Keratinocyte (primary cell): ENCODE data around the gene MTNR1B. TPM values are rescaled to one million over a fixed set of nuclear protein-coding genes. Genes with fewer than 3 reads are reported as not detected.

Experiments
- DNase-seq: peaks from one replicate; pipeline ENCODE4 v3.0.0-alpha.2; 2011; ENCODE audit warnings: low read depth, missing footprints, low spot score
- FAIRE-seq: peaks from 2 replicates; lab custom pipeline; 2011; peaks lifted over from hg19 to GRCh38; lab: Jason Lieb, UNC
- H2AFZ ChIP-seq: 2 replicates; pipeline ENCODE4 v1.6.0; 2012; ENCODE audit warnings: low read length, control low read depth, inconsistent platforms; ENCODE audit not compliant: control insufficient read depth
- H3K27ac ChIP-seq: 2 replicates; pipeline ENCODE4 v1.5.1; 2011; ENCODE audit warnings: low read length; ENCODE audit not compliant: control insufficient read depth, insufficient read depth
- H3K27me3 ChIP-seq: 3 replicates; pipeline ENCODE4 v1.6.0; 2011; ENCODE audit warnings: low read length; ENCODE audit not compliant: control insufficient read depth, insufficient read depth; ENCODE audit errors: extremely low read depth
- H3K36me3 ChIP-seq, 2 experiments: 2 replicates in 1 of 2; 3 replicates in 1 of 2; pipeline ENCODE4 v1.5.1; 2011; ENCODE audit warnings: low read length in 2 of 2, mild to moderate bottlenecking in 1 of 2; ENCODE audit not compliant: control insufficient read depth in 2 of 2, insufficient read depth in 2 of 2; ENCODE audit errors: extremely low read depth in 1 of 2
- H3K4me1 ChIP-seq: 3 replicates; pipeline ENCODE4 v1.5.1; 2011; ENCODE audit warnings: low read length; ENCODE audit not compliant: control insufficient read depth, insufficient read depth; ENCODE audit errors: extremely low read depth
- H3K4me2 ChIP-seq: 3 replicates; pipeline ENCODE4 v1.6.0; 2011; ENCODE audit warnings: low read depth, low read length; ENCODE audit not compliant: control insufficient read depth, insufficient read depth; ENCODE audit errors: extremely low read depth
- H3K4me3 ChIP-seq, 3 experiments: fragments of 200-600 bp in 1 of 3; sonication (generic) in 1 of 3; 2 replicates in 2 of 3; 3 replicates in 1 of 3; pipeline ENCODE4 v1.5.1; 2011 to 2016; ENCODE audit warnings: low read length in 3 of 3, mild to moderate bottlenecking in 3 of 3, control low read depth in 2 of 3, inconsistent platforms in 1 of 3, low read depth in 1 of 3, mixed read lengths in 1 of 3, mixed run types in 1 of 3, moderate library complexity in 1 of 3; ENCODE audit not compliant: control insufficient read depth in 2 of 3, insufficient read depth in 2 of 3; ENCODE audit errors: extremely low read depth in 1 of 3
- H3K79me2 ChIP-seq: 2 replicates; pipeline ENCODE4 v1.6.0; 2012; ENCODE audit warnings: low read length; ENCODE audit not compliant: control insufficient read depth, insufficient read depth
- H3K9ac ChIP-seq: 3 replicates; pipeline ENCODE4 v1.6.0; 2011; ENCODE audit warnings: low read length; ENCODE audit not compliant: control insufficient read depth, insufficient read depth; ENCODE audit errors: extremely low read depth
- H3K9me1 ChIP-seq: 3 replicates; pipeline ENCODE4 v1.6.0; 2011; ENCODE audit warnings: low read length; ENCODE audit not compliant: control insufficient read depth, insufficient read depth; ENCODE audit errors: extremely low read depth
- H3K9me3 ChIP-seq: 2 replicates; pipeline ENCODE4 v1.5.1; 2012; ENCODE audit warnings: low read depth, low read length; ENCODE audit not compliant: control insufficient read depth
- H4K20me1 ChIP-seq: 3 replicates; pipeline ENCODE4 v1.6.0; 2011; ENCODE audit warnings: low read length; ENCODE audit not compliant: control insufficient read depth, insufficient read depth; ENCODE audit errors: extremely low read depth
- EZH2 ChIP-seq: IDR thresholded peaks from one replicate; pipeline ENCODE4 v1.6.1; 2012; ENCODE audit warnings: inconsistent platforms, mild to moderate bottlenecking, low read length, moderate library complexity
- dilution Hi-C: fragments of 300-500 bp; cut with MboI; formaldehyde crosslinking; loops from one replicate; pipeline ENCODE4 v1.7.0; 2020; ENCODE audit warnings: low sequenced_read_pairs; ENCODE audit not compliant: extremely low pct_ligation_motif_present
- polyA minus RNA-seq, 3 experiments: library from RNA; depleted of rRNA, polyadenylated mRNA; stranded (reverse); fragments of >200 nt; gene quantifications; 1 replicate in 1 of 3; 2 replicates in 1 of 3; 3 replicates in 1 of 3; pipeline ENCODE4 v1.2.3, GENCODE V29; 2011
- polyA plus RNA-seq, 5 experiments: library from polyadenylated mRNA; depleted of rRNA in 3 of 5; stranded (reverse) in 3 of 5; stranded (forward) in 1 of 5; unstranded in 1 of 5; fragments of >200 nt; gene quantifications; 1 replicate in 1 of 5; 2 replicates in 3 of 5; 3 replicates in 1 of 5; pipeline versions ENCODE4 v1.2.1 to v1.2.3, GENCODE V29; 2011 to 2012; ENCODE audit warnings: missing spikeins in 2 of 5, low read depth in 1 of 5, low replicate concordance in 1 of 5
- TF ChIP-seq, protein P1 (sequence below), 3 experiments: IDR thresholded peaks in 1 of 3; conservative IDR thresholded peaks in 1 of 3; optimal IDR thresholded peaks in 1 of 3; 2 replicates in 2 of 3; 3 replicates in 1 of 3; pipeline versions ENCODE3 to v1.5.1; 2011; ENCODE audit warnings: low read length in 3 of 3, mild to moderate bottlenecking in 3 of 3, moderate library complexity in 2 of 3, control low read depth in 1 of 3, inconsistent platforms in 1 of 3; ENCODE audit not compliant: insufficient read depth in 2 of 3; ENCODE audit errors: extremely low read depth in 1 of 3

The MTNR1B gene
- polyA plus RNA-seq: not detected in 3 replicates
- not detected for polyA plus RNA-seq (2011; ENCODE audit: low read depth)
- not detected in 2 replicates for polyA plus RNA-seq (2011; cell fraction: cytosol; rRNA removed)
- not detected in 2 replicates for polyA plus RNA-seq (2011; cell fraction: nucleus; rRNA removed)
- polyA plus RNA-seq (2012; ENCODE audit: low replicate concordance): not detected in 2 replicates
- not detected in 3 replicates for polyA minus RNA-seq
- not detected for polyA minus RNA-seq (2011; cell fraction: cytosol; rRNA and poly(A)+ RNA removed)
- polyA minus RNA-seq (2011; cell fraction: nucleus; rRNA and poly(A)+ RNA removed): not detected in 2 replicates

DNA sequence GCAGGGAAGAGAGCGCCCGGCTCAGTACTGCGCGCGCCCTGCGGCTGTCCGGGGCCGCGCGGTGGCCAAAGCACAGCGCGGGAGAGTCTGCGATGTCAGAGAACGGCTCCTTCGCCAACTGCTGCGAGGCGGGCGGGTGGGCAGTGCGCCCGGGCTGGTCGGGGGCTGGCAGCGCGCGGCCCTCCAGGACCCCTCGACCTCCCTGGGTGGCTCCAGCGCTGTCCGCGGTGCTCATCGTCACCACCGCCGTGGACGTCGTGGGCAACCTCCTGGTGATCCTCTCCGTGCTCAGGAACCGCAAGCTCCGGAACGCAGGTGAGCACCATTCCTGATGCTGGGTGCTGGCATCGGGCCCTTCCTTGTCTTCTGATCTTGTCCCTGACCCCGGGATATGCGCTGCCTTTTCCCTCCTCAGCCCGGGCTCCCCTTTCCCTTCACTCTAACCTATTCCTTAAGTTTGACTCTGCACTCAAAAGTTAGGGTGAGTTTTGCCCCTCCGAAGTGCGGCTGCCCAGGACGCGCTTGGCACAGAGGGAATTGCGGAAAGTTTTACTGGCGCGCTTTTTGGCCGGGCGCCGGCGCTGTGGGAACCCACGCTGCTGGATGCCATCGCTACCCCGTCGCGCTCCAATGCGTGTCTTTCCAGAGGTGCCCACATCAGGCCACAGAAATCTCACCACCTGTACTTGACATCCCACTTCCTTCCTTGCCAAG is at the start of gene MTNR1B:
TSS of gene MTNR1B (plus strand) at position 18 of the 714 bp plus-strand sequence. CDS start at position 93, 75 bp downstream.
- Histone ChIP-seq H3K9me1 (no peaks in the 10 kb centered on the region), H3K4me3 (no peak within 1 kb of the TSS), H3K79me2 (no peaks in the 10 kb centered on the region), H3K9ac (no peak within 1 kb of the TSS), H4K20me1 (no peaks in the 10 kb centered on the region), H2AFZ (no peak within 1 kb of the TSS), H3K36me3 (no peaks in the 10 kb centered on the region), H3K9me3 (no peaks in the 10 kb centered on the region), H3K27me3 (peaks cover 37% of the 10 kb centered on the region), H3K4me2 (peak within 1 kb of the TSS; percentile 31), H3K27ac (no peak within 1 kb of the TSS), H3K4me1 (no peaks in the 10 kb centered on the region)
- DNase-seq (no peak), FAIRE-seq (no peak)
- dilution Hi-C loops: no loop called here
- peak; percentile 74 for TF ChIP-seq EZH2
- TF ChIP-seq, protein P1, sequence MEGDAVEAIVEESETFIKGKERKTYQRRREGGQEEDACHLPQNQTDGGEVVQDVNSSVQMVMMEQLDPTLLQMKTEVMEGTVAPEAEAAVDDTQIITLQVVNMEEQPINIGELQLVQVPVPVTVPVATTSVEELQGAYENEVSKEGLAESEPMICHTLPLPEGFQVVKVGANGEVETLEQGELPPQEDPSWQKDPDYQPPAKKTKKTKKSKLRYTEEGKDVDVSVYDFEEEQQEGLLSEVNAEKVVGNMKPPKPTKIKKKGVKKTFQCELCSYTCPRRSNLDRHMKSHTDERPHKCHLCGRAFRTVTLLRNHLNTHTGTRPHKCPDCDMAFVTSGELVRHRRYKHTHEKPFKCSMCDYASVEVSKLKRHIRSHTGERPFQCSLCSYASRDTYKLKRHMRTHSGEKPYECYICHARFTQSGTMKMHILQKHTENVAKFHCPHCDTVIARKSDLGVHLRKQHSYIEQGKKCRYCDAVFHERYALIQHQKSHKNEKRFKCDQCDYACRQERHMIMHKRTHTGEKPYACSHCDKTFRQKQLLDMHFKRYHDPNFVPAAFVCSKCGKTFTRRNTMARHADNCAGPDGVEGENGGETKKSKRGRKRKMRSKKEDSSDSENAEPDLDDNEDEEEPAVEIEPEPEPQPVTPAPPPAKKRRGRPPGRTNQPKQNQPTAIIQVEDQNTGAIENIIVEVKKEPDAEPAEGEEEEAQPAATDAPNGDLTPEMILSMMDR (optimal IDR thresholded peaks at IDR 0.05 in 1 of 3, IDR thresholded peaks at IDR 0.05 in 1 of 3, conservative IDR thresholded peaks at IDR 0.05 in 1 of 3; ENCODE audit: extremely low read depth in 1 of 3, insufficient read depth in 2 of 3, low read length in 3 of 3): no peak

DNA sequence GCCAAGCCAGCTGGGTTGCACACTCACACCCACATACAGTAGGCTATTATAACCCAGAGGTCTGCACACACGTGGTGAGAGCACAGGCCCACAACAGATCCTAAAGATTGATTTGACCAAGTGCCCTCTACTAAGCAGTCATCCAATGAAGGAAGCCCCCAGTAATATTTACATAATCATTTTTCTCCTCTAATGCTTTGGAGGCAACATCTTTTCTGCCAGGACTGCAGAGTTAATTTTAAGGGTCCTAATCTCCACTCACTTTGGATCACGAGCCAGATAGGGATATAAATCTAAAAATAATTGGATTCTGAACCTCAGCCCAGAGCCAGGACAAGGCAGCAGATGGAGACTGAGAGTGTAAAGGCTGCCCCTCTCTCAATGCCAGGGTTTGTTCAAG is 49.1 kb upstream of the MTNR1B start:
- H3K27me3 ChIP-seq: no peaks in the 10 kb centered on the region
- no peaks in the 10 kb centered on the region for H3K9me3 ChIP-seq
- no peak overlapping the region for H3K4me3 ChIP-seq
- H3K9me1 ChIP-seq: no peaks in the 10 kb centered on the region
- no peaks in the 10 kb centered on the region for H3K4me1 ChIP-seq
- no peaks in the 10 kb centered on the region for H4K20me1 ChIP-seq
- no peak overlapping the region for H3K4me2 ChIP-seq
- no peaks in the 10 kb centered on the region for H3K79me2 ChIP-seq
- H3K9ac ChIP-seq: no peak overlapping the region
- H3K27ac ChIP-seq: no peak overlapping the region
- dilution Hi-C loops: no loop called here
- TF ChIP-seq, protein P1 (optimal IDR thresholded peaks at IDR 0.05 in 1 of 3, IDR thresholded peaks at IDR 0.05 in 1 of 3, conservative IDR thresholded peaks at IDR 0.05 in 1 of 3; ENCODE audit: extremely low read depth in 1 of 3, insufficient read depth in 2 of 3, low read length in 3 of 3): no peak
- TF ChIP-seq EZH2: no peak
- no peak for DNase-seq
- no peak overlapping the region for H2AFZ ChIP-seq
- no peak for FAIRE-seq
- H3K36me3 ChIP-seq: no peaks in the 10 kb centered on the region
